T-helper 1 cell treated with Interleukin-12 subunit alpha and Interleukin-12 subunit beta and Interleukin-4 antibody, amounts not matched to agents 30 μg/mL and 1 μg/mL, for 36 hours (primary cell): ENCODE measurements around the gene THRAP3.

ENCODE experiments used
- H3K27ac Mint-ChIP-seq: one replicate; pipeline ENCODE4 v1.8.0; 2021; ENCODE audit warnings: mild to moderate bottlenecking, mixed read lengths
- H3K27me3 Mint-ChIP-seq: one replicate; pipeline ENCODE4 v1.8.0; 2021; ENCODE audit warnings: low read depth, mixed read lengths
- H3K36me3 Mint-ChIP-seq: one replicate; pipeline ENCODE4 v1.8.0; 2021; ENCODE audit warnings: low read depth, mixed read lengths
- H3K4me1 Mint-ChIP-seq: one replicate; pipeline ENCODE4 v1.8.0; 2021; ENCODE audit warnings: low read depth, mixed read lengths
- H3K4me3 Mint-ChIP-seq: one replicate; pipeline ENCODE4 v1.8.0; 2021; ENCODE audit warnings: mild to moderate bottlenecking, moderate library complexity, mixed read lengths
- H3K9me3 Mint-ChIP-seq: one replicate; pipeline ENCODE4 v1.8.0; 2021; ENCODE audit warnings: mixed read lengths

Gene THRAP3

GRCh38 chr1:36284517-36284916 lies 60.3 kb downstream of the THRAP3 start:
- peaks cover 37% of the 10 kb centered on the region for H3K36me3 Mint-ChIP-seq
- H3K4me3 Mint-ChIP-seq: no peak overlapping the region
- no peak overlapping the region for H3K27ac Mint-ChIP-seq

GRCh38 chr1:36285443-36286101 lies 61.3 kb downstream of the THRAP3 start:
- no peak overlapping the region for H3K4me3 Mint-ChIP-seq
- H3K36me3 Mint-ChIP-seq: peaks cover 40% of the 10 kb centered on the region
- H3K27ac Mint-ChIP-seq: peak overlapping the region; percentile 28
- H3K27me3 Mint-ChIP-seq: no peaks in the 10 kb centered on the region
- H3K4me1 Mint-ChIP-seq: peaks cover 21% of the 10 kb centered on the region
- H3K9me3 Mint-ChIP-seq: no peaks in the 10 kb centered on the region

More at GRCh38 chr1:36284517-36284916, 60.3 kb downstream of the THRAP3 start:
- peaks cover 27% of the 10 kb centered on the region for H3K4me1 Mint-ChIP-seq
- H3K27me3 Mint-ChIP-seq: no peaks in the 10 kb centered on the region
- H3K9me3 Mint-ChIP-seq: no peaks in the 10 kb centered on the region

DNA sequence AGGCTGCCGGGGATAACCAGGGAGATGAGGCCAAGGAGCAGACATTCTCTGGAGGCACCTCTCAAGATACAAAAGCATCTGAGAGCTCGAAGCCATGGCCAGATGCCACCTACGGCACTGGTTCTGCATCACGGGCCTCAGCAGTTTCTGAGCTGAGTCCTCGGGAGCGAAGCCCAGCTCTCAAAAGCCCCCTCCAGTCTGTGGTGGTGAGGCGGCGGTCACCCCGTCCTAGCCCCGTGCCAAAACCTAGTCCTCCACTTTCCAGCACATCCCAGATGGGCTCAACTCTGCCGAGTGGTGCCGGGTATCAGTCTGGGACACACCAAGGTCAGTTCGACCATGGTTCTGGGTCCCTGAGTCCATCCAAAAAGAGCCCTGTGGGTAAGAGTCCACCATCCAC lies 62.6 kb downstream of the THRAP3 start:
- H3K36me3 Mint-ChIP-seq: peaks cover 48% of the 10 kb centered on the region
- peaks cover 22% of the 10 kb centered on the region for H3K4me1 Mint-ChIP-seq
- no peaks in the 10 kb centered on the region for H3K9me3 Mint-ChIP-seq
- no peak overlapping the region for H3K4me3 Mint-ChIP-seq
- H3K27ac Mint-ChIP-seq: no peak overlapping the region
- H3K27me3 Mint-ChIP-seq: no peaks in the 10 kb centered on the region

DNA sequence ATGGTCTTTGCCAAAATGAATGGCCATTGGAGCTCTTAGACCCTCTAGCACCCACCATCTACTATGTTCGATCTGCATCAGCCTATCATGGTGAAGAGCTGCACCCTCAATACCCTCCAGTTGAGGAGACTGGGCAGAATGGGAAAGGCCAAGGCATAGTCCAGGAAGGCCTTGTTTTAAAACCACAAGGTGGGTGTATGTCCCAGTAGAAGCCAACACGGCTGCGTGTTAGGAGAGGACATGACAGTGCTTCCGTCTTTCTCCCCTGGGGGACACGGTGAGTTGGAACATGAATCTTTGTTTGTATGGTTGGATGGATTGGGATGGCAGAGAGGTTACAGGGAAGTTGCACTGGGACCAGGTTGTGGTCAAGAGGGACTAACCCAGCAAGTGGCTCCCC lies 63.4 kb downstream of the THRAP3 start:
- Mint-ChIP-seq H3K27ac (no peak overlapping the region), H3K4me1 (peaks cover 20% of the 10 kb centered on the region), H3K4me3 (no peak overlapping the region), H3K27me3 (no peaks in the 10 kb centered on the region), H3K9me3 (no peaks in the 10 kb centered on the region), H3K36me3 (peaks cover 51% of the 10 kb centered on the region)

GRCh38 chr1:36295390-36295789 lies 71.1 kb downstream of the THRAP3 start:
- no peak overlapping the region for H3K4me3 Mint-ChIP-seq
- H3K36me3 Mint-ChIP-seq: peaks cover 39% of the 10 kb centered on the region
- peaks cover 4% of the 10 kb centered on the region for H3K4me1 Mint-ChIP-seq
- no peaks in the 10 kb centered on the region for H3K27me3 Mint-ChIP-seq
- no peaks in the 10 kb centered on the region for H3K9me3 Mint-ChIP-seq
- no peak overlapping the region for H3K27ac Mint-ChIP-seq

DNA sequence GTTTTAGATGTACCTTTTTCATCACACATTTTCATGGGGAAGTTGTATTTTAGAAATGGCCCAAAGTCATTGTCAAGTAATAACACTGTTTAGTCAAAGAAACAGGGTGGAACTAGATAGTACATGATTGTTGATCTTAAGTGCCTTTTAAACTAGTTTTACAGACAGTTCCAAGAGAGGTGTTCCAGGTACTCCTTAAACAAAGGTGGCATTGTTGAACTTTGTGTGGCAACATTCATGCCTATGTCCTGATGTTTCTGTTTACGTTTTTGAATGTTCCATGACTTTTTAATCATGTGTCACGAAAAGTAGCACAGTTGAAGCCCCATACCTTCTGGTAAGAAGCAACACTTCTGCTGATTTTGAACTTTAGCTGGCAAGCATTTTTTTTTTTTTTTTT lies 72.8 kb downstream of the THRAP3 start:
- Mint-ChIP-seq H3K27me3 (no peaks in the 10 kb centered on the region), H3K4me3 (no peak overlapping the region), H3K4me1 (peaks cover 3% of the 10 kb centered on the region), H3K9me3 (no peaks in the 10 kb centered on the region), H3K36me3 (peaks cover 36% of the 10 kb centered on the region), H3K27ac (peak overlapping the region; percentile 0)

DNA sequence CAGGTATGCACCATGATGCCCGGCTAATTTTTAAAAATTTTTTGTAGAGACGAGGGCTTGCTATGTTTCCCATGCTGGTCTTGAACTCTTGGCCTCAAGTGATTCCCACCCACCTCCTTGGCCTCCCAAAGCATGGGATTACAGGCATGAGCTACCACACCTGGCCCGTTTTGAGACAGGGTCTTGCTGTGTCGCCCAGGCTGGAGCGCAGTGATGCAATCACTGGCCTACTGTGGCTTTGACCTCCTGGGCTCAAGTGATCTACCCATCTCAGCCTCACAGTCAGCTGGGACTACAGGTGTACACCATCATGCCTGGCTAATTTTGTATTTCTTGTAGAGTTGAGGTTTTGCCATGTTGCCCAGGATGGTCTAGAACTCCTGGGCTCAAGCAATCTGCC lies 74.4 kb downstream of the THRAP3 start:
- Mint-ChIP-seq H3K27me3 (no peaks in the 10 kb centered on the region), H3K4me3 (no peak overlapping the region), H3K27ac (no peak overlapping the region), H3K36me3 (peaks cover 38% of the 10 kb centered on the region), H3K9me3 (no peaks in the 10 kb centered on the region), H3K4me1 (peaks cover 5% of the 10 kb centered on the region)

- peaks cover 32% of the 10 kb centered on the region for H3K36me3 Mint-ChIP-seq
- peak overlapping the region; percentile 41 for H3K27ac Mint-ChIP-seq
- H3K27me3 Mint-ChIP-seq: no peaks in the 10 kb centered on the region
- H3K4me1 Mint-ChIP-seq: peaks cover 10% of the 10 kb centered on the region
- H3K9me3 Mint-ChIP-seq: no peaks in the 10 kb centered on the region
- H3K4me3 Mint-ChIP-seq: no peak overlapping the region
These were observed 76.3 kb downstream of the THRAP3 start for GRCh38 chr1:36300526-36300925.

GRCh38 chr1:36301220-36301619 lies 77.0 kb downstream of the THRAP3 start:
- no peaks in the 10 kb centered on the region for H3K27me3 Mint-ChIP-seq
- no peak overlapping the region for H3K27ac Mint-ChIP-seq
- H3K36me3 Mint-ChIP-seq: peaks cover 31% of the 10 kb centered on the region
- no peak overlapping the region for H3K4me3 Mint-ChIP-seq
- H3K9me3 Mint-ChIP-seq: no peaks in the 10 kb centered on the region
- peaks cover 12% of the 10 kb centered on the region for H3K4me1 Mint-ChIP-seq

GRCh38 chr1:36303244-36303643 lies 79.0 kb downstream of the THRAP3 start:
- Mint-ChIP-seq H3K4me3 (peak overlapping the region; percentile 25), H3K36me3 (peaks cover 27% of the 10 kb centered on the region), H3K9me3 (no peaks in the 10 kb centered on the region)

GRCh38 chr1:36303650-36304360 lies 79.6 kb downstream of the THRAP3 start:
- peaks cover 21% of the 10 kb centered on the region for H3K4me1 Mint-ChIP-seq
- H3K36me3 Mint-ChIP-seq: peaks cover 27% of the 10 kb centered on the region
- peak overlapping the region; percentile 64 for H3K27ac Mint-ChIP-seq
- H3K27me3 Mint-ChIP-seq: no peaks in the 10 kb centered on the region
- H3K4me3 Mint-ChIP-seq: peak overlapping the region; percentile 25
- no peaks in the 10 kb centered on the region for H3K9me3 Mint-ChIP-seq

More at GRCh38 chr1:36303244-36303643, 79.0 kb downstream of the THRAP3 start:
- no peaks in the 10 kb centered on the region for H3K27me3 Mint-ChIP-seq
- H3K4me1 Mint-ChIP-seq: peaks cover 21% of the 10 kb centered on the region
- H3K27ac Mint-ChIP-seq: no peak overlapping the region

- H3K4me1 Mint-ChIP-seq: peaks cover 21% of the 10 kb centered on the region
- H3K27me3 Mint-ChIP-seq: no peaks in the 10 kb centered on the region
- no peak overlapping the region for H3K4me3 Mint-ChIP-seq
- peaks cover 28% of the 10 kb centered on the region for H3K36me3 Mint-ChIP-seq
- no peaks in the 10 kb centered on the region for H3K9me3 Mint-ChIP-seq
- no peak overlapping the region for H3K27ac Mint-ChIP-seq
These were observed 80.3 kb downstream of the THRAP3 start for GRCh38 chr1:36304521-36304920.

GRCh38 chr1:36304970-36305914 lies 81.0 kb downstream of the THRAP3 start:
- Mint-ChIP-seq H3K4me3 (peak overlapping the region; percentile 57), H3K27ac (peak overlapping the region; percentile 59), H3K36me3 (peaks cover 25% of the 10 kb centered on the region), H3K27me3 (no peaks in the 10 kb centered on the region), H3K9me3 (no peaks in the 10 kb centered on the region), H3K4me1 (peaks cover 20% of the 10 kb centered on the region)

- H3K9me3 Mint-ChIP-seq: no peaks in the 10 kb centered on the region
- peaks cover 23% of the 10 kb centered on the region for H3K4me1 Mint-ChIP-seq
- H3K4me3 Mint-ChIP-seq: peak overlapping the region; percentile 57
- H3K27me3 Mint-ChIP-seq: no peaks in the 10 kb centered on the region
- peaks cover 23% of the 10 kb centered on the region for H3K36me3 Mint-ChIP-seq
- H3K27ac Mint-ChIP-seq: peak overlapping the region; percentile 39
These were observed 81.6 kb downstream of the THRAP3 start for GRCh38 chr1:36305915-36306209.
